K562 (cell line): ENCODE results near the gene GNAT3. TPM values are rescaled to one million over a fixed set of nuclear protein-coding genes. Genes with fewer than 3 reads are reported as not detected.

Source experiments
- ATAC-seq: fragments of 200-7000 bp; cut with Tn5 transposase; 3 replicates; pipeline ENCODE4 v1.9.1; 2020; ENCODE audit warnings: moderate library complexity
- BruUV-seq: library from RNA; stranded (reverse); fragments of 400-500 nt; replicated peaks from 2 replicates; lab custom pipeline; 2021; lab: Mats Ljungman, UMichigan
- CTCF ChIA-PET: fragments of 300-600 bp; formaldehyde crosslinking; extraction: SDS; loops from one replicate; lab custom pipeline; 2021; ENCODE audit warnings: low intra/inter-chr PET ratio; lab: Yijun Ruan, JAX
- POLR2A ChIA-PET: fragments of 300-600, 350-650 bp; sonication (Branson Sonifier 250); formaldehyde crosslinking; extraction: SDS; loops from one replicate; lab custom pipeline; 2021; ENCODE audit warnings: antibody characterized with exemption, inconsistent platforms; lab: Yijun Ruan, JAX
- DNase-seq, 4 experiments: peaks; one replicate each; pipeline versions ENCODE4 v3.0.0 to v3.0.0-alpha.2; 2011 to 2018; ENCODE audit warnings: low spot score in 3 of 4, mixed read lengths in 3 of 4; ENCODE audit errors: extremely low read depth in 1 of 4
- FAIRE-seq: peaks from 2 replicates; lab custom pipeline; 2011; peaks lifted over from hg19 to GRCh38; lab: Jason Lieb, UNC
- H2AFZ ChIP-seq: 2 replicates; pipeline ENCODE4 v1.6.0; 2011; ENCODE audit warnings: low read depth, low read length, control low read depth, inconsistent platforms
- H3K27ac ChIP-seq: fragments of 200-600 bp; 3 replicates; pipeline ENCODE4 v1.8.0; 2011; ENCODE audit warnings: low read depth, mild to moderate bottlenecking, control low read depth, inconsistent platforms, low read length, moderate library complexity, mixed read lengths; ENCODE audit errors: extremely low read depth
- H3K27me3 ChIP-seq, 2 experiments: fragments of 300-600 bp in 1 of 2; 2 replicates in 1 of 2; 3 replicates in 1 of 2; pipeline versions ENCODE4 v1.6.0 to v1.8.0; 2011; ENCODE audit warnings: inconsistent platforms in 2 of 2, low read length in 2 of 2, mild to moderate bottlenecking in 1 of 2, mixed read lengths in 1 of 2, moderate library complexity in 1 of 2; ENCODE audit not compliant: control insufficient read depth in 2 of 2, insufficient read depth in 2 of 2
- H3K36me3 ChIP-seq: fragments of 300-600 bp; 3 replicates; pipeline ENCODE4 v1.8.0; 2011; ENCODE audit warnings: mild to moderate bottlenecking, low read length, inconsistent platforms; ENCODE audit not compliant: control insufficient read depth, insufficient read depth
- H3K4me1 ChIP-seq, 2 experiments: fragments of 200-600 bp in 1 of 2; replicated peaks in 1 of 2; 2 replicates in 1 of 2; 3 replicates in 1 of 2; pipeline versions ENCODE4 v1.5.1 to v1.8.0; 2011; ENCODE audit warnings: inconsistent platforms in 2 of 2, low read length in 2 of 2, mild to moderate bottlenecking in 1 of 2, mixed read lengths in 1 of 2, moderate library complexity in 1 of 2; ENCODE audit not compliant: control insufficient read depth in 2 of 2, insufficient read depth in 2 of 2
- H3K4me2 ChIP-seq: 2 replicates; pipeline ENCODE4 v1.6.1; 2011; ENCODE audit warnings: low read length, control low read depth, inconsistent platforms, mixed read lengths; ENCODE audit not compliant: insufficient read depth
- H3K4me3 ChIP-seq: fragments of 200-600 bp; sonication (generic), shearing (Covaris generic); 2 replicates; pipeline ENCODE4 v1.5.1; 2016; ENCODE audit warnings: control low read depth, inconsistent platforms
- H3K79me2 ChIP-seq: fragments of 200-600 bp; 3 replicates; pipeline ENCODE4 v1.8.0; 2011; ENCODE audit warnings: low read length, inconsistent platforms; ENCODE audit not compliant: control insufficient read depth, insufficient read depth
- H3K9ac ChIP-seq, 2 experiments: 2 replicates each; pipeline versions ENCODE4 v1.6.0 to v1.6.1; 2011; ENCODE audit warnings: low read depth in 2 of 2, low read length in 2 of 2, control low read depth in 1 of 2, inconsistent platforms in 1 of 2, mild to moderate bottlenecking in 1 of 2, mixed read lengths in 1 of 2; ENCODE audit not compliant: insufficient read depth in 1 of 2
- H3K9me1 ChIP-seq: one replicate; pipeline ENCODE4 v1.6.0; 2011; ENCODE audit warnings: inconsistent platforms, mild to moderate bottlenecking, low read length, moderate library complexity; ENCODE audit not compliant: control insufficient read depth, insufficient read depth
- H3K9me3 ChIP-seq: replicated peaks from 2 replicates; pipeline ENCODE4 v1.5.1; 2011; ENCODE audit warnings: low read depth, low read length, inconsistent platforms; ENCODE audit not compliant: control insufficient read depth, insufficient read depth
- H4K20me1 ChIP-seq: replicated peaks from 2 replicates; pipeline ENCODE4 v1.6.1; 2011; ENCODE audit warnings: low read length, inconsistent platforms, mixed read lengths; ENCODE audit not compliant: control insufficient read depth, insufficient read depth
- E4F1 ChIP-seq: fragments of 250-450 bp; sonication (Bioruptor Pico); IDR thresholded peaks from 2 replicates; pipeline ENCODE4 v1.5.0; 2021; ENCODE audit warnings: mild to moderate bottlenecking, borderline replicate concordance
- ETV6 ChIP-seq, 3 experiments: fragments of 150-350 bp in 1 of 3; sonication (generic) in 1 of 3; formaldehyde crosslinking in 1 of 3; IDR thresholded peaks; 2 replicates each; pipeline versions ENCODE4 v1.6.1 to v1.8.0; 2014 to 2022; ENCODE audit warnings: borderline replicate concordance in 2 of 3, low read depth in 2 of 3, antibody characterized with exemption in 1 of 3, low read length in 1 of 3, mild to moderate bottlenecking in 1 of 3, missing genetic modification reagents in 1 of 3
- HDAC2 ChIP-seq: fragments of 450-650 bp; IDR thresholded peaks from 2 replicates; pipeline ENCODE4 v1.6.1; 2016; ENCODE audit warnings: mild to moderate bottlenecking
- MXD1 ChIP-seq: fragments of 250-450 bp; sonication (Bioruptor Pico); IDR thresholded peaks from 2 replicates; pipeline ENCODE4 v1.8.0; 2021; ENCODE audit warnings: borderline replicate concordance, mild to moderate bottlenecking, moderate library complexity; ENCODE audit not compliant: poor library complexity, severe bottlenecking
- MYBL2 ChIP-seq, 2 experiments: fragments of 450-650 bp in 1 of 2; sonication (generic) in 1 of 2; formaldehyde crosslinking in 1 of 2; IDR thresholded peaks; 2 replicates each; pipeline versions ENCODE4 v1.6.1 to v1.8.1; 2017 to 2022; ENCODE audit warnings: borderline replicate concordance in 1 of 2, inconsistent platforms in 1 of 2, low read depth in 1 of 2, mild to moderate bottlenecking in 1 of 2, missing genetic modification reagents in 1 of 2, moderate library complexity in 1 of 2
- POLR2H ChIP-seq: IDR thresholded peaks from 2 replicates; pipeline ENCODE4 v1.6.1; 2016; ENCODE audit warnings: missing genetic modification characterization, low read depth, mild to moderate bottlenecking, control low read depth, missing compliant biosample characterization, moderate library complexity
- TCFL5 ChIP-seq: fragments of 250-450 bp; sonication (Bioruptor Pico); conservative IDR thresholded peaks from 2 replicates; pipeline ENCODE4 v1.6.1; 2021; ENCODE audit warnings: mild to moderate bottlenecking, moderate library complexity, matching md5 sums
- ZFX ChIP-seq: sonication (generic); formaldehyde crosslinking; IDR thresholded peaks from 2 replicates; pipeline ENCODE4 v1.8.0; 2022; ENCODE audit warnings: mild to moderate bottlenecking, missing genetic modification reagents, moderate library complexity
- ZNF449 ChIP-seq: fragments of 250-450 bp; sonication (Bioruptor Pico); IDR thresholded peaks from 2 replicates; pipeline ENCODE4 v1.8.0; 2022; ENCODE audit warnings: moderate library complexity, mild to moderate bottlenecking, inconsistent platforms
- ZNF512 ChIP-seq: IDR thresholded peaks from 2 replicates; pipeline ENCODE4 v1.6.1; 2016; ENCODE audit warnings: missing genetic modification characterization, missing compliant biosample characterization
- ZNF57 ChIP-seq: fragments of 450-650 bp; formaldehyde crosslinking; IDR thresholded peaks from 2 replicates; pipeline ENCODE4 v1.4.0; 2020; ENCODE audit warnings: mild to moderate bottlenecking, moderate library complexity
- WGBS: fragments of 100-300 bp; shearing (Covaris generic); methylation state at CpG from one replicate; pipeline ENCODE4 v1.1.6; 2016; ENCODE audit warnings: low coverage, mixed read lengths; ENCODE audit not compliant: insufficient coverage; ENCODE audit errors: missing lambda C conversion rate; 5-methylcytosine and 5-hydroxymethylcytosine counted together
- in situ Hi-C: fragments of 300-500 bp; cut with MboI; formaldehyde crosslinking; loops from 4 replicates; pipeline ENCODE4 v1.15.0; 2018; ENCODE audit warnings: inconsistent platforms, mixed read lengths
- intact Hi-C: fragments of 100-400 bp; cut with micrococcal nuclease; formaldehyde crosslinking; loops from 2 replicates; pipeline ENCODE4 v1.14.2; 2022
- polyA plus RNA-seq, 8 experiments: library from polyadenylated mRNA; depleted of rRNA in 4 of 8; stranded (reverse) in 5 of 8; unstranded in 3 of 8; fragments of >200 nt; fragmentation: Nextera tagmentation in 2 of 8; fragmentation: Illumina TruSeq in 1 of 8; extraction: Ambion mirVana in 2 of 8; extraction: Trizol in 1 of 8; gene quantifications; 2 replicates each; pipeline versions ENCODE4 v1.2.1 to v1.2.3, GENCODE V29; 2011 to 2014; ENCODE audit warnings: inconsistent platforms in 1 of 8, missing spikeins in 1 of 8
- total RNA-seq, 7 experiments: library from RNA; depleted of rRNA in 6 of 7; stranded (reverse); fragments of >200 nt in 6 of 7; fragmentation: Illumina TruSeq in 2 of 7; extraction: Trizol in 2 of 7; gene quantifications; 2 replicates each; pipeline versions ENCODE4 v1.2.1 to v1.2.3, GENCODE V29; 2011 to 2021; ENCODE audit warnings: low replicate concordance in 1 of 7

GNAT3 gene
- total and polyA plus RNA-seq, 9 of the 15 experiments (the other 6 are each of a cell fraction or from before 2014, with no cell fraction given) = not detected

- TF ChIP-seq MYBL2 (IDR thresholded peaks at IDR 0.05; ENCODE audit: low read depth) = no peak
- TF ChIP-seq MYBL2 (CRISPR knock-in tag; IDR thresholded peaks at IDR 0.05; ENCODE audit: borderline replicate concordance) = no peak
- no peak for TF ChIP-seq TCFL5 (CRISPR knock-in tag)
These were observed 61.1 kb downstream of the GNAT3 start (continued) for GRCh38 chr7:80450621-80451308.

- Histone ChIP-seq H3K27me3 (no peaks in the 10 kb centered on the region), H3K4me3 (no peak overlapping the region), H3K79me2 (no peaks in the 10 kb centered on the region), H3K9me3 (no peaks in the 10 kb centered on the region; the same call in none of the 2 replicates), H3K27ac (no peak overlapping the region), H3K9ac (no peak overlapping the region), H2AFZ (no peak overlapping the region), H3K36me3 (no peaks in the 10 kb centered on the region), H4K20me1 (no peaks in the 10 kb centered on the region), H3K4me1 (no peaks in the 10 kb centered on the region), H3K4me2 (no peak overlapping the region), H3K9me1 (no peaks in the 10 kb centered on the region)
- DNase-seq (no peak), ATAC-seq (no peak), FAIRE-seq (no peak)
- 0% methylated on average over 4 of the region's 4 CpGs for WGBS
- intact Hi-C loops (no loop called here), in situ Hi-C loops (no loop called here)
- BruUV-seq = no TSS peak
- ChIA-PET POLR2A (no interaction called here), CTCF (no interaction called here)
- no peak for TF ChIP-seq ETV6 (IDR thresholded peaks at IDR 0.05; ENCODE audit: borderline replicate concordance in 1 of 2, low read depth in 2 of 2, low read length in 1 of 2)
- no peak for TF ChIP-seq ETV6 (CRISPR knock-in tag; IDR thresholded peaks at IDR 0.05; ENCODE audit: borderline replicate concordance)
- no peak for TF ChIP-seq HDAC2
- TF ChIP-seq E4F1 = no peak
- no peak for TF ChIP-seq ZNF449
- TF ChIP-seq POLR2H (tag) = no peak
- no peak for TF ChIP-seq ZNF57
- TF ChIP-seq ZFX = no peak
- TF ChIP-seq ZNF512 (tag) = no peak
- no peak for TF ChIP-seq MXD1
These were observed 62.0 kb downstream of the GNAT3 start for GRCh38 chr7:80449836-80450235.
